Measurements from ENCODE around the gene GNB1. TPM values are rescaled to one million over a fixed set of nuclear protein-coding genes. Genes with fewer than 3 reads are reported as not detected.

The GNB1 gene
- total and polyA plus RNA-seq, 10 of the 15 experiments (the other 5 are each of a cell fraction or from before 2014, with no cell fraction given), result 23.0 to 392 (median 93.9) TPM

DNA sequence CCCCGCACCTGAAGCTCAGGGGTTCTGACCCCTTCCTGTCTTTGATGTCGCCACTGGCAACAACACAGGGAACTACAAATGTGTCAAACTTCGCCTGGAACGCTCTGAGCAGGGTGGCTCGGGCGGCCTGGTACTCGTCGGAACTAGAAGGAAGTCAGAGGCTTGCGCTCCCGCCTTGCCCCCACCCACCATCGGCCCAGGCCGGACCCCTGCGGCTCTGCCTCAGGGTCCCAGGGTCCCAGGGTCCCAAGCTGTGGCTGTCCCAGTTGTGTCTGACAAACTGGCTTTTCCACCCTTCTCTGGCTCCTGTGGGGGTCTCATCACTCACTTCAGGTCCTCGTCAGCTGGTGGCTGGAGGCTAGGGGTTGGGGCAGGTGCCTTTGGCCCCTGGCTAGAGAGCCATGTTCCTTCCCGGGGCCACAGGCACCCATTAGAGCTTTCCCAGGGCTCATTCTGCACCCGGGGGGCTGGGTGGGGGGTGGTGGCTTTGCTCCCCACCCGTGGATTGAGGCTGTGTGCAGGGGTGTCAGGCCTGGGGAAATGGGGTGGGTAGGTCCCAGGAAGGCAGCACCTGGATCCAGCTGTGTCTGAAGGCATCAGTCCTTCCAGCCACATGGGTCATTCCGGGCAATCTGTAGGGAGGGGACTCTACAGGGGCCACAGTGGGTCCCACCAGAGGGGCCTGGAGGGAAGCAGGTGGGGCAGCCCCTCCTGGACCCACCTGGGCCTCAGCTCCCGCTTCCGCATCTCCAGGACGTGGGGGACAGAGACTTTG is 36.2 kb upstream of the GNB1 start:
- FAIRE-seq, result no peak
- ChIA-PET CTCF (no interaction called here), SMC1A (ENCODE audit: uncharacterized antibody, unreplicated experiment) (no interaction called here), POLR2A (no interaction called here), RAD21 (ENCODE audit: unreplicated experiment) (no interaction called here)
- Histone ChIP-seq H3K27me3 (replicated peaks in 1 of 2; ENCODE audit: control insufficient read depth in 2 of 2, insufficient read depth in 2 of 2, low read length in 1 of 2) (no peaks in the 10 kb centered on the region), H3K4me1 (ENCODE audit: control insufficient read depth, insufficient read depth, low read length) (no peaks in the 10 kb centered on the region), H3K4me3 (no peak overlapping the region), H3K36me3 (ENCODE audit: control insufficient read depth in 2 of 2, insufficient read depth in 2 of 2, low read length in 1 of 2) (no peaks in the 10 kb centered on the region), H3K9me3 (replicated peaks; ENCODE audit: control insufficient read depth, insufficient read depth, low read length) (no peaks in the 10 kb centered on the region; the same call in 2 of the 3 replicates), H3K27ac (ENCODE audit: control insufficient read depth, insufficient read depth) (no peak overlapping the region), H4K20me1 (ENCODE audit: control insufficient read depth, insufficient read depth) (no peaks in the 10 kb centered on the region), H3K9ac (ENCODE audit: control insufficient read depth, insufficient read depth, low read length) (no peak overlapping the region), H3K4me2 (ENCODE audit: control insufficient read depth, insufficient read depth) (no peak overlapping the region), H2AFZ (ENCODE audit: control insufficient read depth, low read depth, low read length) (no peak overlapping the region), H3K79me2 (ENCODE audit: control insufficient read depth, insufficient read depth, low read length) (no peaks in the 10 kb centered on the region)
- BruUV-seq (replicated peaks), result no TSS peak
- intact Hi-C loops (cut with micrococcal nuclease; ENCODE audit: unreplicated experiment) (no loop called here), in situ Hi-C loops (cut with MboI) (no loop called here)
- TF ChIP-seq NBN (IDR thresholded peaks at IDR 0.05) (no peak), NFYA (IDR thresholded peaks at IDR 0.05; ENCODE audit: borderline replicate concordance, low read depth, low read length) (no peak), SMAD1 (IDR thresholded peaks at IDR 0.05; ENCODE audit: low read depth, partially characterized antibody) (no peak), KDM1A (IDR thresholded peaks at IDR 0.05; ENCODE audit: borderline replicate concordance) (no peak), NRF1 (conservative IDR thresholded peaks at IDR 0.05; ENCODE audit: low read depth, low read length) (no peak), BACH1 (IDR thresholded peaks at IDR 0.05; ENCODE audit: borderline replicate concordance) (no peak), JUND (IDR thresholded peaks at IDR 0.05; ENCODE audit: low read depth, low read length) (no peak), CBFB (IDR thresholded peaks at IDR 0.05; ENCODE audit: low read depth) (no peak), RCOR1 (conservative IDR thresholded peaks at IDR 0.05; ENCODE audit: low read depth, low read length) (no peak), HDAC6 (IDR thresholded peaks at IDR 0.05; ENCODE audit: unreplicated experiment) (no peak), SMC3 (IDR thresholded peaks at IDR 0.05; ENCODE audit: borderline replicate concordance, low read length) (no peak), ZBTB4 (CRISPR knock-in tag; IDR thresholded peaks at IDR 0.05) (no peak)
- TF ChIP-seq, protein P1, sequence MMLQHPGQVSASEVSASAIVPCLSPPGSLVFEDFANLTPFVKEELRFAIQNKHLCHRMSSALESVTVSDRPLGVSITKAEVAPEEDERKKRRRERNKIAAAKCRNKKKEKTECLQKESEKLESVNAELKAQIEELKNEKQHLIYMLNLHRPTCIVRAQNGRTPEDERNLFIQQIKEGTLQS (IDR thresholded peaks at IDR 0.05; ENCODE audit: borderline replicate concordance, extremely low read depth, low read depth, low read length), result no peak
- 47% methylated on average over 19 of the region's 21 CpGs for WGBS (ENCODE audit: insufficient coverage, insufficient replicate concordance, low lambda C conversion rate, missing lambda C conversion rate)
- no peak for DNase-seq (ENCODE audit: low read depth, low spot score)
- ATAC-seq, result no peak

Measured in GM12878 (cell line).